ENCODE measurements around the gene SPECC1.

- TF ChIP-seq CTCF (IDR thresholded peaks at IDR 0.05; ENCODE audit: low read length) (no peak), EZH2 (IDR thresholded peaks at IDR 0.05; ENCODE audit: borderline replicate concordance, low read length) (no peak)
These were observed 250.5 kb downstream of the SPECC1 start for GRCh38 chr17:20259668-20260067.

Measured in OCI-LY1 (cell line).